Measurements from ENCODE around the gene RGMB.

DNA sequence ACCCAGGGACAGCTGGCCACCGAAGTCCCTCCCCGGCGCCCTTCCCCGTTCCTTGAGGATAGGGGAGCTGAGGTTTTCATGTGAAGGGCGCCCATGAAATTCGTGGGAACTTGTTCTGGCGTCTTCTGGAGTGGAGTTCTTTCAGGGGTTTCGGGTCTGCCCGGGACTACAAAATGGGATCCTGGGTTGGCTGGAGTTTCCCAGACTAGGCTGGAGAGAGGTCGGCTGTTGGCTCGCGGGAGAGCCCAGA is 3.6 kb upstream of the RGMB start:
- TF ChIP-seq FOXM1 (IDR thresholded peaks at IDR 0.05; ENCODE audit: borderline replicate concordance, low read depth) = no peak
- TF ChIP-seq, protein P1, sequence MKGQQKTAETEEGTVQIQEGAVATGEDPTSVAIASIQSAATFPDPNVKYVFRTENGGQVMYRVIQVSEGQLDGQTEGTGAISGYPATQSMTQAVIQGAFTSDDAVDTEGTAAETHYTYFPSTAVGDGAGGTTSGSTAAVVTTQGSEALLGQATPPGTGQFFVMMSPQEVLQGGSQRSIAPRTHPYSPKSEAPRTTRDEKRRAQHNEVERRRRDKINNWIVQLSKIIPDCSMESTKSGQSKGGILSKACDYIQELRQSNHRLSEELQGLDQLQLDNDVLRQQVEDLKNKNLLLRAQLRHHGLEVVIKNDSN (IDR thresholded peaks at IDR 0.05) = no peak
- TF ChIP-seq, protein P2, sequence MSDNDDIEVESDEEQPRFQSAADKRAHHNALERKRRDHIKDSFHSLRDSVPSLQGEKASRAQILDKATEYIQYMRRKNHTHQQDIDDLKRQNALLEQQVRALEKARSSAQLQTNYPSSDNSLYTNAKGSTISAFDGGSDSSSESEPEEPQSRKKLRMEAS (IDR thresholded peaks at IDR 0.05) = no peak
- TF ChIP-seq, protein P3, sequence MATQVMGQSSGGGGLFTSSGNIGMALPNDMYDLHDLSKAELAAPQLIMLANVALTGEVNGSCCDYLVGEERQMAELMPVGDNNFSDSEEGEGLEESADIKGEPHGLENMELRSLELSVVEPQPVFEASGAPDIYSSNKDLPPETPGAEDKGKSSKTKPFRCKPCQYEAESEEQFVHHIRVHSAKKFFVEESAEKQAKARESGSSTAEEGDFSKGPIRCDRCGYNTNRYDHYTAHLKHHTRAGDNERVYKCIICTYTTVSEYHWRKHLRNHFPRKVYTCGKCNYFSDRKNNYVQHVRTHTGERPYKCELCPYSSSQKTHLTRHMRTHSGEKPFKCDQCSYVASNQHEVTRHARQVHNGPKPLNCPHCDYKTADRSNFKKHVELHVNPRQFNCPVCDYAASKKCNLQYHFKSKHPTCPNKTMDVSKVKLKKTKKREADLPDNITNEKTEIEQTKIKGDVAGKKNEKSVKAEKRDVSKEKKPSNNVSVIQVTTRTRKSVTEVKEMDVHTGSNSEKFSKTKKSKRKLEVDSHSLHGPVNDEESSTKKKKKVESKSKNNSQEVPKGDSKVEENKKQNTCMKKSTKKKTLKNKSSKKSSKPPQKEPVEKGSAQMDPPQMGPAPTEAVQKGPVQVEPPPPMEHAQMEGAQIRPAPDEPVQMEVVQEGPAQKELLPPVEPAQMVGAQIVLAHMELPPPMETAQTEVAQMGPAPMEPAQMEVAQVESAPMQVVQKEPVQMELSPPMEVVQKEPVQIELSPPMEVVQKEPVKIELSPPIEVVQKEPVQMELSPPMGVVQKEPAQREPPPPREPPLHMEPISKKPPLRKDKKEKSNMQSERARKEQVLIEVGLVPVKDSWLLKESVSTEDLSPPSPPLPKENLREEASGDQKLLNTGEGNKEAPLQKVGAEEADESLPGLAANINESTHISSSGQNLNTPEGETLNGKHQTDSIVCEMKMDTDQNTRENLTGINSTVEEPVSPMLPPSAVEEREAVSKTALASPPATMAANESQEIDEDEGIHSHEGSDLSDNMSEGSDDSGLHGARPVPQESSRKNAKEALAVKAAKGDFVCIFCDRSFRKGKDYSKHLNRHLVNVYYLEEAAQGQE (IDR thresholded peaks at IDR 0.05; ENCODE audit: low read depth) = no peak
- TF ChIP-seq CEBPB (IDR thresholded peaks at IDR 0.05) = no peak

Data from Ishikawa (cell line).